IMR-90 (cell line): ENCODE data around the gene FAM227B. TPM values are rescaled to one million over a fixed set of nuclear protein-coding genes. Genes with fewer than 3 reads are reported as not detected.
"Not testable (repeated sequence)": the region's sequence is repeated elsewhere in the genome, so short reads cannot be mapped to it uniquely, and the experiment has no call there.

Source experiments
- ATAC-seq: fragments of 200-7000 bp; cut with Tn5 transposase; 2 replicates; pipeline ENCODE4 v1.9.1; 2020; ENCODE audit warnings: low read depth, mild to moderate bottlenecking, moderate library complexity
- BruUV-seq: library from RNA; stranded (reverse); fragments of 400-500 nt; replicated peaks from 2 replicates; lab custom pipeline; 2021; lab: Mats Ljungman, UMichigan
- CTCF ChIA-PET: fragments of 300-600 bp; formaldehyde crosslinking; extraction: SDS; loops from one replicate; lab custom pipeline; 2021; ENCODE audit warnings: antibody characterized with exemption; lab: Yijun Ruan, JAX
- POLR2A ChIA-PET: fragments of 300-600 bp; sonication (Branson Sonifier 250); formaldehyde crosslinking; loops from one replicate; lab custom pipeline; 2022; ENCODE audit warnings: antibody characterized with exemption; ENCODE audit not compliant: unreplicated experiment; lab: Charles Lee
- DNase-seq: peaks from one replicate; pipeline ENCODE4 v3.0.0; 2013
- H2AFZ ChIP-seq: replicated peaks from 2 replicates; pipeline ENCODE3; 2013; ENCODE audit warnings: low read length, mild to moderate bottlenecking; ENCODE audit not compliant: poor library complexity
- H2AK5ac ChIP-seq: 2 replicates; pipeline ENCODE4 v1.6.1; 2013; ENCODE audit warnings: low read depth, low read length, inconsistent platforms
- H2AK9ac ChIP-seq: replicated peaks from 2 replicates; pipeline ENCODE3; 2013; ENCODE audit warnings: mild to moderate bottlenecking, low read depth, low read length, moderate library complexity; ENCODE audit not compliant: poor library complexity
- H2BK120ac ChIP-seq: 2 replicates; pipeline ENCODE4 v1.6.1; 2013; ENCODE audit warnings: low read depth, low read length, inconsistent platforms
- H2BK15ac ChIP-seq: 3 replicates; pipeline ENCODE4 v1.6.1; 2013; ENCODE audit warnings: low read depth, low read length, inconsistent platforms
- H2BK20ac ChIP-seq: 2 replicates; pipeline ENCODE4 v1.6.1; 2013; ENCODE audit warnings: low read depth, mild to moderate bottlenecking, inconsistent platforms, low read length, moderate library complexity
- H2BK5ac ChIP-seq: 2 replicates; pipeline ENCODE4 v1.6.1; 2013; ENCODE audit warnings: mild to moderate bottlenecking, low read depth, low read length, inconsistent platforms; ENCODE audit not compliant: poor library complexity, severe bottlenecking
- H3K14ac ChIP-seq: replicated peaks from 2 replicates; pipeline ENCODE4 v1.6.1; 2013; ENCODE audit warnings: low read depth, low read length, inconsistent platforms
- H3K18ac ChIP-seq: 2 replicates; pipeline ENCODE4 v1.6.1; 2013; ENCODE audit warnings: low read depth, low read length, control low read depth
- H3K23ac ChIP-seq: 2 replicates; pipeline ENCODE4 v1.6.1; 2013; ENCODE audit warnings: low read depth, low read length, inconsistent platforms
- H3K27ac ChIP-seq: 2 replicates; pipeline ENCODE4 v1.5.1; 2013; ENCODE audit warnings: mild to moderate bottlenecking, control low read depth, low read length; ENCODE audit not compliant: insufficient read depth
- H3K27me3 ChIP-seq: 2 replicates; pipeline ENCODE4 v1.6.1; 2013; ENCODE audit warnings: low read length; ENCODE audit not compliant: control insufficient read depth, insufficient read depth
- H3K36me3 ChIP-seq: 2 replicates; pipeline ENCODE4 v1.6.1; 2013; ENCODE audit warnings: low read length, mixed read lengths; ENCODE audit not compliant: control insufficient read depth, insufficient read depth
- H3K4ac ChIP-seq: 2 replicates; pipeline ENCODE4 v1.6.1; 2013; ENCODE audit warnings: low read depth, low read length, inconsistent platforms
- H3K4me1 ChIP-seq: 2 replicates; pipeline ENCODE4 v1.6.1; 2013; ENCODE audit warnings: low read length, mixed read lengths; ENCODE audit not compliant: control insufficient read depth, insufficient read depth
- H3K4me2 ChIP-seq: 2 replicates; pipeline ENCODE4 v1.6.1; 2013; ENCODE audit warnings: low read depth, mild to moderate bottlenecking, control low read depth, low read length, moderate library complexity
- H3K4me3 ChIP-seq: 2 replicates; pipeline ENCODE4 v1.5.1; 2013; ENCODE audit warnings: low read depth, mild to moderate bottlenecking, control low read depth, low read length, moderate library complexity; ENCODE audit not compliant: insufficient read depth
- H3K56ac ChIP-seq: 2 replicates; pipeline ENCODE4 v1.6.1; 2013; ENCODE audit warnings: low read length, inconsistent platforms; ENCODE audit not compliant: insufficient read depth; ENCODE audit errors: extremely low read depth
- H3K79me1 ChIP-seq, 2 experiments: 2 replicates each; pipeline ENCODE4 v1.6.1; 2013; ENCODE audit warnings: low read length in 2 of 2, inconsistent platforms in 1 of 2, low read depth in 1 of 2
- H3K9ac ChIP-seq: 2 replicates; pipeline ENCODE4 v1.6.1; 2013; ENCODE audit warnings: low read depth, low read length, control low read depth
- H3K9me1 ChIP-seq: 2 replicates; pipeline ENCODE4 v1.6.1; 2013; ENCODE audit warnings: low read length, inconsistent platforms; ENCODE audit not compliant: insufficient read depth
- H3K9me3 ChIP-seq: 2 replicates; pipeline ENCODE4 v1.6.1; 2013; ENCODE audit warnings: low read length; ENCODE audit not compliant: control insufficient read depth, insufficient read depth
- H4K20me1 ChIP-seq: 2 replicates; pipeline ENCODE4 v1.6.1; 2013; ENCODE audit warnings: low read length, inconsistent platforms; ENCODE audit not compliant: insufficient read depth
- H4K5ac ChIP-seq: 2 replicates; pipeline ENCODE4 v1.6.1; 2013; ENCODE audit warnings: mild to moderate bottlenecking, low read depth, low read length, control low read depth
- H4K8ac ChIP-seq, 2 experiments: 2 replicates each; pipeline ENCODE4 v1.6.1; 2013; ENCODE audit warnings: low read depth in 2 of 2, low read length in 2 of 2, control low read depth in 1 of 2, inconsistent platforms in 1 of 2
- H4K91ac ChIP-seq: 2 replicates; pipeline ENCODE4 v1.6.1; 2013; ENCODE audit warnings: low read depth, low read length, inconsistent platforms; ENCODE audit not compliant: insufficient read depth
- CEBPB ChIP-seq: IDR thresholded peaks from 2 replicates; pipeline ENCODE4 v1.6.1; 2012; ENCODE audit warnings: low read depth, low read length, improper control_type of control experiment
- CTCF ChIP-seq: conservative IDR thresholded peaks from 2 replicates; pipeline ENCODE4 v1.5.1; 2012; ENCODE audit warnings: mild to moderate bottlenecking, low read depth, low read length, improper control_type of control experiment
- FOS ChIP-seq: fragments of 150-350 bp; IDR thresholded peaks from 2 replicates; pipeline ENCODE4 v1.6.1; 2016; ENCODE audit warnings: low read depth, low read length
- MAFK ChIP-seq: IDR thresholded peaks from 2 replicates; pipeline ENCODE4 v1.6.1; 2012; ENCODE audit warnings: low read depth, low read length, improper control_type of control experiment
- NFE2L2 ChIP-seq: fragments of 150-350 bp; IDR thresholded peaks from 2 replicates; pipeline ENCODE4 v1.6.1; 2016; ENCODE audit warnings: low read depth, mild to moderate bottlenecking, low read length
- RAD21 ChIP-seq: IDR thresholded peaks from 2 replicates; pipeline ENCODE4 v1.6.1; 2012; ENCODE audit warnings: low read length, improper control_type of control experiment
- RFX5 ChIP-seq: IDR thresholded peaks from 2 replicates; pipeline ENCODE4 v1.8.0; 2012; ENCODE audit warnings: low read depth, mild to moderate bottlenecking, low read length, moderate library complexity
- SMC3 ChIP-seq: fragments of 150-350 bp; IDR thresholded peaks from 2 replicates; pipeline ENCODE4 v1.6.1; 2016; ENCODE audit warnings: low read depth, mild to moderate bottlenecking, antibody characterized with exemption, low read length, moderate library complexity
- WGBS, 2 experiments: methylation state at CpG; one replicate each; pipeline versions ENCODE4 v1.1.5 to v1.1.7; 2013; ENCODE audit warnings: missing lambda C conversion rate in 2 of 2; ENCODE audit not compliant: insufficient read length in 1 of 2; ENCODE audit errors: extremely low coverage in 2 of 2; 5-methylcytosine and 5-hydroxymethylcytosine counted together
- dilution Hi-C: fragments of 300-500 bp; cut with HindIII; formaldehyde crosslinking; loops from one replicate; pipeline ENCODE4 v1.14.3; 2018; ENCODE audit warnings: low sequenced_read_pairs; ENCODE audit not compliant: unreplicated experiment
- in situ Hi-C: fragments of 300-500 bp; cut with MboI; formaldehyde crosslinking; loops from 3 replicates; pipeline ENCODE4 v1.14.3; 2019; ENCODE audit warnings: low sequenced_read_pairs, inconsistent platforms, mixed read lengths
- intact Hi-C: fragments of 100-400 bp; cut with micrococcal nuclease; formaldehyde crosslinking; loops from 2 replicates; pipeline ENCODE4 v1.10.0; 2022
- polyA plus RNA-seq, 3 experiments: library from polyadenylated mRNA; depleted of rRNA; stranded (reverse); fragments of >200 nt; gene quantifications; 2 replicates each; pipeline ENCODE4 v1.2.3, GENCODE V29; 2012; ENCODE audit warnings: low replicate concordance in 1 of 3
- total RNA-seq: library from RNA; depleted of rRNA; stranded (reverse); fragments of >200 nt; gene quantifications from 2 replicates; pipeline ENCODE4 v1.2.3, GENCODE V29; 2012

FAM227B gene
- total and polyA plus RNA-seq, 2 of the 4 experiments (the other 2 are of a cell fraction): 1.8 to 3.0 TPM

GRCh38 chr15:49521802-49522201, 98.8 kb downstream of the FAM227B start:
- H3K9me1 ChIP-seq: no peaks in the 10 kb centered on the region
- CTCF ChIA-PET: interaction anchor here (0.8 kb wide), 1 partner anchor 11 kb away, joined by 4 read pairs; no protein-coding TSS in a partner anchor
- no peak for TF ChIP-seq FOS
- no peak for TF ChIP-seq CEBPB
- TF ChIP-seq RFX5: no peak
- TF ChIP-seq RAD21: no peak
- TF ChIP-seq CTCF: 0 out of 2 replicates have a peak, but pooled peaks have one; percentile 19
- TF ChIP-seq MAFK: no peak
- no peak for TF ChIP-seq NFE2L2
- TF ChIP-seq SMC3: peak; percentile 8; the same call in 1 of the 2 replicates
- H4K91ac ChIP-seq: no peak overlapping the region
- no peak; the same call in none of the 2 replicates for ATAC-seq
- H3K4ac ChIP-seq: no peak overlapping the region
- H2BK5ac ChIP-seq: no peak overlapping the region
- no peak overlapping the region for H3K56ac ChIP-seq
- H2BK20ac ChIP-seq: no peak overlapping the region
- POLR2A ChIA-PET: no interaction called here
- no peak overlapping the region for H2BK120ac ChIP-seq
- no peaks in the 10 kb centered on the region for H3K36me3 ChIP-seq
- H3K27ac ChIP-seq: no peak overlapping the region
- peaks cover 18% of the 10 kb centered on the region for H3K9me3 ChIP-seq
- no peak overlapping the region for H3K14ac ChIP-seq
- H2AFZ ChIP-seq: no peak overlapping the region
- peak; percentile 33 for DNase-seq
- H4K8ac ChIP-seq: no peak overlapping the region
- no peak overlapping the region for H2AK5ac ChIP-seq
- H3K79me1 ChIP-seq: no peaks in the 10 kb centered on the region
- no peak overlapping the region for H3K4me3 ChIP-seq
- no CpG with 5 or more reads among the region's 3 CpGs for WGBS, 2 experiments
- dilution Hi-C loops: no loop called here
- no peaks in the 10 kb centered on the region for H3K4me1 ChIP-seq
- no peak overlapping the region for H4K5ac ChIP-seq
- H3K23ac ChIP-seq: no peak overlapping the region
- no peak overlapping the region for H2BK15ac ChIP-seq
- no peak overlapping the region for H3K4me2 ChIP-seq
- H3K27me3 ChIP-seq: no peaks in the 10 kb centered on the region
- H4K20me1 ChIP-seq: no peaks in the 10 kb centered on the region
- in situ Hi-C loops: no loop called here
- H3K9ac ChIP-seq: no peak overlapping the region
- intact Hi-C loops: loop anchor here (10.0 kb wide), 1 partner anchor 73 kb away; no protein-coding TSS in a partner anchor
- no peak overlapping the region for H2AK9ac ChIP-seq
- no peak overlapping the region for H3K18ac ChIP-seq
- no TSS peak for BruUV-seq

GRCh38 chr15:49512739-49513138, 107.9 kb downstream of the FAM227B start:
- H3K27ac ChIP-seq, H4K91ac ChIP-seq, H3K27me3 ChIP-seq, H2BK20ac ChIP-seq, H3K9me3 ChIP-seq, ATAC-seq, H2BK120ac ChIP-seq, H4K8ac ChIP-seq, dilution Hi-C loops, H2AK9ac ChIP-seq, H3K56ac ChIP-seq, H3K4me2 ChIP-seq, H2BK5ac ChIP-seq, H4K5ac ChIP-seq, H3K36me3 ChIP-seq, H3K4ac ChIP-seq, H3K14ac ChIP-seq, H3K9ac ChIP-seq, H2AK5ac ChIP-seq, H2BK15ac ChIP-seq, H3K18ac ChIP-seq, H3K79me1 ChIP-seq, H3K9me1 ChIP-seq, CTCF ChIA-PET, POLR2A ChIA-PET, DNase-seq, H3K4me3 ChIP-seq, BruUV-seq, H2AFZ ChIP-seq, H3K4me1 ChIP-seq, in situ Hi-C loops, H4K20me1 ChIP-seq, H3K23ac ChIP-seq: not testable (repeated sequence)
- intact Hi-C loops: loop anchor here (10.0 kb wide), 1 partner anchor 62 kb away; no protein-coding TSS in a partner anchor
- no CpG with 5 or more reads among the region's 4 CpGs for WGBS, 2 experiments
